GM23338 (cell line): Measurements from ENCODE around the gene JDP2. TPM values are rescaled to one million over a fixed set of nuclear protein-coding genes. Genes with fewer than 3 reads are reported as not detected.

Source experiments
- ATAC-seq: fragments of 200-7000 bp; cut with Tn5 transposase; 3 replicates; pipeline ENCODE4 v1.9.1; 2020
- DNase-seq: peaks from one replicate; pipeline ENCODE4 v3.0.0-alpha.2; 2015; ENCODE audit warnings: low spot score
- H2AFZ ChIP-seq: fragments of 200-600 bp; sonication (generic); 2 replicates; pipeline ENCODE4 v1.8.0; 2016; ENCODE audit warnings: antibody characterized with exemption, mild to moderate bottlenecking, moderate library complexity
- H3F3A ChIP-seq: fragments of 200-600 bp; sonication (generic); replicated peaks from 2 replicates; pipeline ENCODE4 v1.8.0; 2017; ENCODE audit warnings: antibody characterized with exemption, mixed run types, low read depth
- H3K27ac ChIP-seq: fragments of 200-600 bp; sonication (generic); 2 replicates; pipeline ENCODE4 v1.6.1; 2016; ENCODE audit warnings: low read depth
- H3K27me3 ChIP-seq: fragments of 200-600 bp; sonication (generic); 2 replicates; pipeline ENCODE4 v1.8.0; 2016; ENCODE audit warnings: mild to moderate bottlenecking, mixed run types, moderate library complexity; ENCODE audit not compliant: insufficient read depth
- H3K36me3 ChIP-seq: fragments of 200-600 bp; sonication (generic); 2 replicates; pipeline ENCODE4 v1.8.0; 2016; ENCODE audit warnings: mild to moderate bottlenecking; ENCODE audit not compliant: insufficient read depth
- H3K4me1 ChIP-seq: fragments of 200-600 bp; sonication (generic); 2 replicates; pipeline ENCODE4 v1.8.0; 2016; ENCODE audit warnings: mild to moderate bottlenecking, moderate library complexity; ENCODE audit not compliant: insufficient read depth
- H3K4me2 ChIP-seq: fragments of 200-600 bp; sonication (generic); 2 replicates; pipeline ENCODE4 v1.7.1; 2017; ENCODE audit warnings: mixed run types
- H3K4me3 ChIP-seq: fragments of 200-600 bp; sonication (generic); 2 replicates; pipeline ENCODE4 v1.6.1; 2016; ENCODE audit warnings: mixed run types
- H3K79me2 ChIP-seq: fragments of 200-600 bp; sonication (generic); replicated peaks from 2 replicates; pipeline ENCODE4 v1.8.0; 2017; ENCODE audit warnings: mild to moderate bottlenecking; ENCODE audit not compliant: insufficient read depth
- H3K9me2 ChIP-seq: fragments of 200-600 bp; sonication (generic); 2 replicates; pipeline ENCODE4 v1.8.0; 2017; ENCODE audit not compliant: insufficient read depth
- H4K20me1 ChIP-seq: fragments of 200-600 bp; sonication (generic); replicated peaks from 2 replicates; pipeline ENCODE4 v1.8.0; 2017; ENCODE audit warnings: mild to moderate bottlenecking; ENCODE audit not compliant: insufficient read depth
- H3K27ac Mint-ChIP-seq: 2 replicates; pipeline ENCODE4 v1.8.0; 2020; ENCODE audit warnings: inconsistent platforms, mild to moderate bottlenecking, moderate library complexity, mixed read lengths
- H3K27me3 Mint-ChIP-seq: 3 replicates; pipeline ENCODE4 v1.8.0; 2022; ENCODE audit warnings: low read depth, mild to moderate bottlenecking, moderate library complexity, mixed read lengths, inconsistent platforms; ENCODE audit not compliant: insufficient read depth, poor library complexity
- H3K36me3 Mint-ChIP-seq: 3 replicates; pipeline ENCODE4 v1.8.0; 2021; ENCODE audit warnings: low read depth, mild to moderate bottlenecking, inconsistent platforms, moderate library complexity, mixed read lengths
- H3K4me1 Mint-ChIP-seq: 3 replicates; pipeline ENCODE4 v1.8.0; 2020; ENCODE audit warnings: mild to moderate bottlenecking, inconsistent platforms, mixed read lengths
- H3K4me3 Mint-ChIP-seq: 3 replicates; pipeline ENCODE4 v1.8.0; 2021; ENCODE audit warnings: moderate library complexity, mild to moderate bottlenecking, inconsistent platforms, mixed read lengths
- H3K9me3 Mint-ChIP-seq: 3 replicates; pipeline ENCODE4 v1.8.0; 2020; ENCODE audit warnings: moderate library complexity, mild to moderate bottlenecking, inconsistent platforms, mixed read lengths
- CTCF ChIP-seq, 2 experiments: fragments of 200-600 bp in 1 of 2; sonication (generic) in 1 of 2; conservative IDR thresholded peaks; 2 replicates each; pipeline versions ENCODE4 v1.5.1 to v1.6.1; 2016 to 2017; ENCODE audit warnings: antibody characterized with exemption in 2 of 2, low read depth in 2 of 2, mild to moderate bottlenecking in 2 of 2, moderate library complexity in 1 of 2
- EZH2 ChIP-seq: fragments of 200-600 bp; sonication (generic); IDR thresholded peaks from one replicate; pipeline ENCODE4 v1.8.0; 2017; ENCODE audit warnings: antibody characterized with exemption, mild to moderate bottlenecking, low read depth; ENCODE audit not compliant: unreplicated experiment
- EZH2phosphoT487 ChIP-seq: fragments of 200-600 bp; sonication (generic); IDR thresholded peaks from one replicate; pipeline ENCODE4 v1.8.1; 2018; ENCODE audit warnings: antibody characterized with exemption; ENCODE audit not compliant: unreplicated experiment
- JUNB ChIP-seq: IDR thresholded peaks from one replicate; pipeline ENCODE4 v1.6.1; 2016; ENCODE audit warnings: antibody characterized with exemption; ENCODE audit not compliant: unreplicated experiment
- ZNF331 ChIP-seq: fragments of 250-450 bp; sonication (Bioruptor Pico); IDR thresholded peaks from 2 replicates; pipeline ENCODE4 v1.5.0; 2020; ENCODE audit warnings: low read depth, mild to moderate bottlenecking, moderate library complexity
- polyA plus RNA-seq: library from polyadenylated mRNA; unstranded; fragments of >200 nt; fragmentation: Nextera tagmentation; extraction: Ambion mirVana; gene quantifications from 2 replicates; pipeline ENCODE4 v1.2.1, GENCODE V29; 2016
- total RNA-seq: library from RNA; depleted of rRNA; stranded (reverse); fragments of >200 nt; shearing (Covaris generic); gene quantifications from 2 replicates; pipeline ENCODE4 v1.2.3, GENCODE V29; 2014

JDP2 gene
- total and polyA plus RNA-seq, 2 experiments from 2014 or later: 12.5 to 38.9 TPM

DNA sequence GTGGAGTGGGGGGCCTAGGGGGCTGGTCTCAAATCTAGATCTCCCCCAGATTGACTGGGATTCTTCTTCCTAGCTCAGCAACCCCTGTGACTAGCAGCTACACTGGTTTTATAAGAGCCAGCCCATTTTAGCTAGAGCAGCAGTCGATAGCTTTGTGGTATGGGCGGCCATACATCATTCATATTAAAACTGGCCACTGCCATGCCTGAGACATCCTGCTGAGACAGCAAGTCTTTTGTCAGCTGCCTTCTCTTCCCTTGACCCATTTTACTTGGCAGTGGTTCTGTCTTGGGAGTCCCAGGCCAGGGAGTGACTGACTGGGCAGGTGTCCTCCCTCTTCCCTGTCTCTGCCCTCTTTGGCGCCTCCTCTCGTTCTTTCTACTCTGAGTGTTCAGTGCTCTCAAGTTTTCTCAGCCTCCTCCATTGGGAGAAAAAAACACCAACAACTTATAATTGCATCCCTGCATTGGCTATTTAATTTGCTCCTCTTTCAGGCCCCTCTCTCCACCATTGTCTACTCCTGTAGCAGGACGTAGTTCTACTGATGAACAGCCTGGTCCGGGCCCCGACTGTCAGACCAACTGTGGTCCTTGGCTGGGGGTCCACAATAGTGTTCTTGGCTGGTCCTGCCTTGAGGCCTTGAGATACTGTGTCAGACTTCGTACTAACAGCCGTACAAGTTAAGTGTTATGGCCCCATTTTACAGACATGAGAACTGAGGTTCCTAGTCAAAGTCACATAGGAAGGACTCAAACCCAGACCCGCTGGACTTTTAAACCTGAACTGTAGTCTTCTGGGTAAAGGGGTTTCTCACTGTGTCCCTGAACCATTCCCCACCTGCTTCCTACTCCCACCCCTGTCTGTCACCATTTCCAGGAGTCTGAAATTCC is 18.3 kb upstream of the JDP2 start:
- no peak for TF ChIP-seq JUNB
- peak in 1 of 2 experiments; percentile 46; a peak in 3 of 4 replicates for TF ChIP-seq CTCF (conservative IDR thresholded peaks at IDR 0.05; ENCODE audit: low read depth in 2 of 2)

DNA sequence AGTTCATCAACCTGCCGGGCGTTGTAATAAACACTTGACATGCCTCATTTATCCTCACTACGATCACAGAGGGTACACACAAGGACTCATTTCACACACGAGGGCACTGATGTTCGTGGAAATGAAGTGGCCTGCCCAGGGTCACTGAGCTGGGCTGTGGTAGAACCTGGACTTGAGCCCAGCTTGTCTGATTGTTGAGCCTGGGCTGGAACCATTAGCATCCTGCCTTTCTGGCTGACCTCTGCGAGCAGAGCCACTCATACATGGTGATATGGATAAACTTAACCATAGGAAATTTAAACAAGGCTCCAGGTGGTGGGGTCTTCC is 16.6 kb upstream of the JDP2 start:
- Histone ChIP-seq H3K27me3 (no peaks in the 10 kb centered on the region), H3K27ac (no peak overlapping the region), H3K4me1 (peaks cover 23% of the 10 kb centered on the region), H3K4me2 (peak overlapping the region; percentile 74; the same call in 1 of the 2 replicates), H3K36me3 (no peaks in the 10 kb centered on the region), H3F3A (no peaks in the 10 kb centered on the region), H3K79me2 (no peaks in the 10 kb centered on the region), H2AFZ (peak overlapping the region; percentile 52; the same call in 1 of the 2 replicates), H3K9me2 (no peaks in the 10 kb centered on the region), H4K20me1 (no peaks in the 10 kb centered on the region), H3K4me3 (no peak overlapping the region)
- no peak for ATAC-seq
- Mint-ChIP-seq H3K27me3 (peaks cover 3% of the 10 kb centered on the region), H3K9me3 (no peaks in the 10 kb centered on the region), H3K4me1 (peaks cover 27% of the 10 kb centered on the region), H3K27ac (peak overlapping the region; percentile 6; the same call in 1 of the 2 replicates), H3K36me3 (no peaks in the 10 kb centered on the region), H3K4me3 (no peak overlapping the region)
- DNase-seq: no peak
- TF ChIP-seq EZH2: no peak

More for the DNA sequence above, 18.3 kb upstream of the JDP2 start:
- Mint-ChIP-seq H3K4me3 (no peak overlapping the region; the same call in 2 of the 3 replicates), H3K4me1 (peaks cover 27% of the 10 kb centered on the region), H3K9me3 (no peaks in the 10 kb centered on the region), H3K27ac (no peak overlapping the region), H3K27me3 (peaks cover 3% of the 10 kb centered on the region), H3K36me3 (no peaks in the 10 kb centered on the region)
- H3K4me3 ChIP-seq: no peak overlapping the region
- H3K4me1 ChIP-seq: peaks cover 22% of the 10 kb centered on the region
- peak overlapping the region; percentile 74; the same call in 1 of the 2 replicates for H3K4me2 ChIP-seq
- peak overlapping the region; percentile 84 for H2AFZ ChIP-seq
- no peak for DNase-seq
- peak; percentile 59 for ATAC-seq
- H3F3A ChIP-seq: no peaks in the 10 kb centered on the region
- H3K27me3 ChIP-seq: no peaks in the 10 kb centered on the region
- no peaks in the 10 kb centered on the region for H3K79me2 ChIP-seq
- H3K9me2 ChIP-seq: no peaks in the 10 kb centered on the region
- H3K36me3 ChIP-seq: no peaks in the 10 kb centered on the region
- H3K27ac ChIP-seq: no peak overlapping the region
- H4K20me1 ChIP-seq: no peaks in the 10 kb centered on the region

GRCh38 chr14:75413013-75413412 is 14.8 kb upstream of the JDP2 start:
- no peaks in the 10 kb centered on the region for H3K9me3 Mint-ChIP-seq
- DNase-seq (no peak), ATAC-seq (no peak)
- H3K36me3 ChIP-seq: no peaks in the 10 kb centered on the region
- TF ChIP-seq ZNF331 (CRISPR knock-in tag) (no peak), EZH2 (no peak), EZH2phosphoT487 (no peak)
- H3K9me2 ChIP-seq: peaks cover 6% of the 10 kb centered on the region; the same call in 1 of the 2 replicates
- H3F3A ChIP-seq: no peaks in the 10 kb centered on the region
- no peak overlapping the region for H3K4me3 ChIP-seq
- no peak overlapping the region for H2AFZ ChIP-seq
- no peak overlapping the region for H3K27ac Mint-ChIP-seq
- H3K4me2 ChIP-seq: no peak overlapping the region
- no peaks in the 10 kb centered on the region for H3K36me3 Mint-ChIP-seq
- peaks cover 25% of the 10 kb centered on the region for H3K4me1 ChIP-seq
- H4K20me1 ChIP-seq: no peaks in the 10 kb centered on the region
- H3K27me3 Mint-ChIP-seq: peaks cover 3% of the 10 kb centered on the region
- no peak overlapping the region for H3K4me3 Mint-ChIP-seq
- no peak overlapping the region for H3K27ac ChIP-seq
- no peaks in the 10 kb centered on the region for H3K27me3 ChIP-seq
- H3K4me1 Mint-ChIP-seq: peaks cover 27% of the 10 kb centered on the region
- H3K79me2 ChIP-seq: no peaks in the 10 kb centered on the region
